Measurements from ENCODE around the gene FITM1. TPM values are rescaled to one million over a fixed set of nuclear protein-coding genes. Genes with fewer than 3 reads are reported as not detected.

Gene FITM1, protein sequence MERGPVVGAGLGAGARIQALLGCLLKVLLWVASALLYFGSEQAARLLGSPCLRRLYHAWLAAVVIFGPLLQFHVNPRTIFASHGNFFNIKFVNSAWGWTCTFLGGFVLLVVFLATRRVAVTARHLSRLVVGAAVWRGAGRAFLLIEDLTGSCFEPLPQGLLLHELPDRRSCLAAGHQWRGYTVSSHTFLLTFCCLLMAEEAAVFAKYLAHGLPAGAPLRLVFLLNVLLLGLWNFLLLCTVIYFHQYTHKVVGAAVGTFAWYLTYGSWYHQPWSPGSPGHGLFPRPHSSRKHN
- polyA plus RNA-seq (2013), result 1.0 TPM

GRCh38 chr14:24130380-24130716, at the start of gene FITM1:
TSS of gene FITM1 (plus strand) at chr14:24130659. CDS start at chr14:24131564, 905 bp downstream.
- CTCF ChIA-PET, result interaction anchor here (1.6 to 5.7 kb wide), 2 partner anchors 13 to 21 kb away, joined by 4 to 46 read pairs; partner anchors contain the start of genes DCAF11 and NRL
- POLR2A ChIA-PET, result no interaction called here
- 92% methylated on average over 4 of the region's 5 CpGs for WGBS (ENCODE audit: insufficient coverage)
- Histone ChIP-seq H3K36me3 (ENCODE audit: control insufficient read depth in 4 of 4, insufficient read depth in 4 of 4, low read length in 3 of 4) (no peaks in the 10 kb centered on the region), H3K9me3 (ENCODE audit: control extremely low read depth in 1 of 5, control insufficient read depth in 4 of 5, insufficient read depth in 2 of 5, low read depth in 1 of 5, low read length in 4 of 5) (no peaks in the 10 kb centered on the region), H3K27ac (ENCODE audit: insufficient read depth in 1 of 2, low read depth in 1 of 2, low read length in 2 of 2, poor library complexity in 1 of 2, severe bottlenecking in 2 of 2) (no peak within 1 kb of the TSS), H3K4me1 (ENCODE audit: control extremely low read depth in 1 of 4, control insufficient read depth in 4 of 4, insufficient read depth in 4 of 4, low read length in 3 of 4) (peaks cover 0 to 22% (median 12%) of the 10 kb centered on the region in 4 experiments), H3K27me3 (replicated peaks in 2 of 5; ENCODE audit: control insufficient read depth in 4 of 5, insufficient read depth in 5 of 5, low read length in 4 of 5) (no peaks in the 10 kb centered on the region), H3K4me3 (ENCODE audit: control insufficient read depth in 1 of 7, extremely low read depth in 1 of 7, insufficient read depth in 4 of 7, low read depth in 2 of 7, low read length in 6 of 7) (no peak within 1 kb of the TSS)
- DNase-seq, result no peak

DNA sequence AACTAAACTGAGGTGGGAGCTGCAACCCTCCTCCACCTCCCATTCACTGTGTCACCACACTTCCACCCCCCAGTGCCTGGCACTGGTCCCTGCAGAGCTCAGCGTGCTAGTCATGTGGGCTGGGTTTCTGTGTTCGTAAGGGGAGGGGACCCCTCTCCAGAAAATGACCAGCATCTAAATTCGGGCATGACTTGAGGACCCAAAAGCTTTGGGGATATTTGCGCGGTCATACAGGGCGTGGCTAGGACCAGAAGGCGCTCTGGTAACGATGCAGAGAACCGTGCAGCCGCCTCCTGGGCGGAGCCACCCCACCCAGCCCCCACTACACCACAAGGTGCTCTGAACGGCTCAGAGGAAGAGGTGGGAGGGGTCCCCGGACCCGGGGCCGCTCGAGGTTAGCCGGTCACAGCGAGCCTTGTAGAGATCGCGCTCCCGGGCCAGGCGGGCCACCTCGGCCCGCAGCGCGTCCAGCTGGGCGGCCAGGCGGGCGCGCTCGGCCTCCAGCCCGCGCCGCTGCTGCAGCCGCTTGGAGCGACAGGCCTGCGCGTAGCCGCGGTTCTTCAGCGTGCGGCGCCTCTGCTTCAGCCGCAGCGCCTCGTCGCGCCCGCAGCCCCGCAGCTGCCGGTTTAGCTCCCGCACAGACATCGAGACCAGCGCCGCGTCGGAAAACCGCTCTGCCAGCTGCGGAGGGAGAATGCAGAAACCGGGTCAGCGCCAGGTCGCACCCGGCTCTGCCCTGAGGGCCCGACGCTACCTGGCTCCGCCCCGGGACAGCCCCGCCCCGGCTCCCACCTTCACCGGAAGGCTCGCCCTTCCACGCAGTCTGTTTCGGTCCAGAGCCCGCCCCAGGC, 49.3 kb upstream of the FITM1 start:
- CTCF ChIA-PET, result interaction anchor here (0.9 to 5.8 kb wide), 13 partner anchors 12 to 31 kb away, joined by 3 to 64 read pairs (median 5); partner anchors contain the start of genes CARMIL3 and PCK2
- H3K4me3 ChIP-seq (ENCODE audit: control insufficient read depth in 1 of 7, extremely low read depth in 1 of 7, insufficient read depth in 4 of 7, low read depth in 2 of 7, low read length in 6 of 7), result peak overlapping the region; percentile 60 to 81 (median 67)
- no peaks in the 10 kb centered on the region for H3K9me3 ChIP-seq (ENCODE audit: control extremely low read depth in 1 of 5, control insufficient read depth in 4 of 5, insufficient read depth in 2 of 5, low read depth in 1 of 5, low read length in 4 of 5)
- peak; percentile 43 to 84 (median 80) for DNase-seq
- WGBS (ENCODE audit: insufficient coverage), result under 1% methylated on average over 60 of the region's 74 CpGs
- H3K36me3 ChIP-seq (ENCODE audit: control insufficient read depth in 4 of 4, insufficient read depth in 4 of 4, low read length in 3 of 4), result no peaks in the 10 kb centered on the region
- peaks cover 7 to 27% (median 26%) of the 10 kb centered on the region in 4 experiments for H3K4me1 ChIP-seq (ENCODE audit: control extremely low read depth in 1 of 4, control insufficient read depth in 4 of 4, insufficient read depth in 4 of 4, low read length in 3 of 4)
- peaks cover 0 to 12% (median 7%) of the 10 kb centered on the region in 5 experiments for H3K27me3 ChIP-seq (replicated peaks in 2 of 5; ENCODE audit: control insufficient read depth in 4 of 5, insufficient read depth in 5 of 5, low read length in 4 of 5)
- H3K27ac ChIP-seq (ENCODE audit: insufficient read depth in 1 of 2, low read depth in 1 of 2, low read length in 2 of 2, poor library complexity in 1 of 2, severe bottlenecking in 2 of 2), result no peak overlapping the region
- POLR2A ChIA-PET, result interaction anchor here (0.6 to 1.9 kb wide), 5 partner anchors 8 to 33 kb away, joined by 3 to 7 read pairs (median 3); partner anchors contain the start of genes DCAF11 and NRL

DNA sequence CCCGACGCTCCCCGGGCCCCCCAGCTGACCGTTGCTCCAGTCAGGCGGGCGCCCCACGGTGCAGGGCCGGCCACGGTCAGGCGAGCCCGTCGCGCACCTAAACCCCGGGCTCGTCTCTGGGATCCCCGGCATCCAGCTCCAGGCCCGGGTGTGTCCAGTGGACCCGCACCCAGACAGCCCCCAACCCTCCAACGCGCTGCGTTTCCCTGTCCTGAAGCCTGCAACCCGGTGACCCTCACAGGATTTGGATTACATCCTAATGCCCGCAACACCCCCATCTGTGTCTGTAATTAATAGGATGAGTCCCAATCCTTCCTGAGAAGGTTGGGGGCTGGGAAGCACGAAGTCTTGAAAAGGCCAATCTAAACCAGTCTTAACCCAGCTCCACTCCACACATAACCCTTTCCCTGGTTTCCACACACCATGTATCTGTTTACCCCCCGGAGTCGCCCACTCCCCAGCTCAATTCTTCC, 48.7 kb upstream of the FITM1 start:
- peak overlapping the region; percentile 60 to 81 (median 67) for H3K4me3 ChIP-seq (ENCODE audit: control insufficient read depth in 1 of 7, extremely low read depth in 1 of 7, insufficient read depth in 4 of 7, low read depth in 2 of 7, low read length in 6 of 7)
- peaks cover 0 to 12% (median 7%) of the 10 kb centered on the region in 5 experiments for H3K27me3 ChIP-seq (replicated peaks in 2 of 5; ENCODE audit: control insufficient read depth in 4 of 5, insufficient read depth in 5 of 5, low read length in 4 of 5)
- peaks cover 7 to 27% (median 26%) of the 10 kb centered on the region in 4 experiments for H3K4me1 ChIP-seq (ENCODE audit: control extremely low read depth in 1 of 4, control insufficient read depth in 4 of 4, insufficient read depth in 4 of 4, low read length in 3 of 4)
- H3K27ac ChIP-seq (ENCODE audit: insufficient read depth in 1 of 2, low read depth in 1 of 2, low read length in 2 of 2, poor library complexity in 1 of 2, severe bottlenecking in 2 of 2), result no peak overlapping the region
- no peaks in the 10 kb centered on the region for H3K36me3 ChIP-seq (ENCODE audit: control insufficient read depth in 4 of 4, insufficient read depth in 4 of 4, low read length in 3 of 4)
- CTCF ChIA-PET, result interaction anchor here (0.9 to 5.8 kb wide), 9 partner anchors 7 to 32 kb away, joined by 3 to 64 read pairs (median 4); partner anchors contain the start of gene PCK2
- DNase-seq, result no peak
- POLR2A ChIA-PET, result interaction anchor here (1.3 kb wide), 1 partner anchor 24 kb away, joined by 3 read pairs; no protein-coding TSS in a partner anchor
- no peaks in the 10 kb centered on the region for H3K9me3 ChIP-seq (ENCODE audit: control extremely low read depth in 1 of 5, control insufficient read depth in 4 of 5, insufficient read depth in 2 of 5, low read depth in 1 of 5, low read length in 4 of 5)
- WGBS (ENCODE audit: insufficient coverage), result 27% methylated on average over 11 of the region's 26 CpGs

- ChIA-PET POLR2A (no interaction called here), CTCF (interaction anchor here (0.9 to 5.8 kb wide), 10 partner anchors 8 to 49 kb away, joined by 3 to 64 read pairs (median 4); partner anchors contain the start of gene PCK2)
- H3K9me3 ChIP-seq (ENCODE audit: control extremely low read depth in 1 of 5, control insufficient read depth in 4 of 5, insufficient read depth in 2 of 5, low read depth in 1 of 5, low read length in 4 of 5), result no peaks in the 10 kb centered on the region
- DNase-seq, result no peak
- WGBS (ENCODE audit: insufficient coverage), result 100% methylated on average over 3 of the region's 5 CpGs
- H3K36me3 ChIP-seq (ENCODE audit: control insufficient read depth in 4 of 4, insufficient read depth in 4 of 4, low read length in 3 of 4), result no peaks in the 10 kb centered on the region
- no peak overlapping the region for H3K4me3 ChIP-seq (ENCODE audit: control insufficient read depth in 1 of 7, extremely low read depth in 1 of 7, insufficient read depth in 4 of 7, low read depth in 2 of 7, low read length in 6 of 7)
- H3K27me3 ChIP-seq (replicated peaks in 2 of 5; ENCODE audit: control insufficient read depth in 4 of 5, insufficient read depth in 5 of 5, low read length in 4 of 5), result peaks cover 0 to 12% (median 7%) of the 10 kb centered on the region in 5 experiments
- H3K4me1 ChIP-seq (ENCODE audit: control extremely low read depth in 1 of 4, control insufficient read depth in 4 of 4, insufficient read depth in 4 of 4, low read length in 3 of 4), result peaks cover 7 to 27% (median 26%) of the 10 kb centered on the region in 4 experiments
- H3K27ac ChIP-seq (ENCODE audit: insufficient read depth in 1 of 2, low read depth in 1 of 2, low read length in 2 of 2, poor library complexity in 1 of 2, severe bottlenecking in 2 of 2), result no peak overlapping the region
Measured at GRCh38 chr14:24082411-24083080, 47.9 kb upstream of the FITM1 start.

- no peak for DNase-seq
- Histone ChIP-seq H3K4me1 (ENCODE audit: control extremely low read depth in 1 of 4, control insufficient read depth in 4 of 4, insufficient read depth in 4 of 4, low read length in 3 of 4) (peaks cover 7 to 27% (median 26%) of the 10 kb centered on the region in 4 experiments), H3K36me3 (ENCODE audit: control insufficient read depth in 4 of 4, insufficient read depth in 4 of 4, low read length in 3 of 4) (no peaks in the 10 kb centered on the region), H3K27me3 (replicated peaks in 2 of 5; ENCODE audit: control insufficient read depth in 4 of 5, insufficient read depth in 5 of 5, low read length in 4 of 5) (peaks cover 0 to 12% (median 7%) of the 10 kb centered on the region in 5 experiments), H3K9me3 (ENCODE audit: control extremely low read depth in 1 of 5, control insufficient read depth in 4 of 5, insufficient read depth in 2 of 5, low read depth in 1 of 5, low read length in 4 of 5) (no peaks in the 10 kb centered on the region), H3K4me3 (ENCODE audit: control insufficient read depth in 1 of 7, extremely low read depth in 1 of 7, insufficient read depth in 4 of 7, low read depth in 2 of 7, low read length in 6 of 7) (no peak overlapping the region), H3K27ac (ENCODE audit: insufficient read depth in 1 of 2, low read depth in 1 of 2, low read length in 2 of 2, poor library complexity in 1 of 2, severe bottlenecking in 2 of 2) (no peak overlapping the region)
- 100% methylated on average over 3 of the region's 3 CpGs for WGBS (ENCODE audit: insufficient coverage)
- CTCF ChIA-PET, result interaction anchor here (1.6 to 5.8 kb wide), 5 partner anchors 9 to 50 kb away, joined by 3 to 64 read pairs (median 11); partner anchors contain the start of gene PCK2
- POLR2A ChIA-PET, result no interaction called here
Measured at GRCh38 chr14:24083462-24083861, 47.0 kb upstream of the FITM1 start.

GRCh38 chr14:24084440-24084839, 46.0 kb upstream of the FITM1 start:
- ChIA-PET POLR2A (no interaction called here), CTCF (interaction anchor here (1.2 to 1.8 kb wide), 8 partner anchors 9 to 30 kb away, joined by 3 to 10 read pairs (median 4); partner anchors contain the start of gene PCK2)
- DNase-seq, result no peak
- WGBS (ENCODE audit: insufficient coverage), result 89% methylated on average over 2 of the region's 2 CpGs
- Histone ChIP-seq H3K4me1 (ENCODE audit: control extremely low read depth in 1 of 4, control insufficient read depth in 4 of 4, insufficient read depth in 4 of 4, low read length in 3 of 4) (peaks cover 7 to 25% (median 24%) of the 10 kb centered on the region in 4 experiments), H3K27ac (ENCODE audit: insufficient read depth in 1 of 2, low read depth in 1 of 2, low read length in 2 of 2, poor library complexity in 1 of 2, severe bottlenecking in 2 of 2) (no peak overlapping the region), H3K9me3 (ENCODE audit: control extremely low read depth in 1 of 5, control insufficient read depth in 4 of 5, insufficient read depth in 2 of 5, low read depth in 1 of 5, low read length in 4 of 5) (no peaks in the 10 kb centered on the region), H3K36me3 (ENCODE audit: control insufficient read depth in 4 of 4, insufficient read depth in 4 of 4, low read length in 3 of 4) (no peaks in the 10 kb centered on the region), H3K4me3 (ENCODE audit: control insufficient read depth in 1 of 7, extremely low read depth in 1 of 7, insufficient read depth in 4 of 7, low read depth in 2 of 7, low read length in 6 of 7) (no peak overlapping the region), H3K27me3 (replicated peaks in 2 of 5; ENCODE audit: control insufficient read depth in 4 of 5, insufficient read depth in 5 of 5, low read length in 4 of 5) (peaks cover 0 to 12% (median 7%) of the 10 kb centered on the region in 5 experiments)

All from common myeloid progenitor, CD34-positive (primary cell).